ENCODE results near the gene SLC13A3.

DNA sequence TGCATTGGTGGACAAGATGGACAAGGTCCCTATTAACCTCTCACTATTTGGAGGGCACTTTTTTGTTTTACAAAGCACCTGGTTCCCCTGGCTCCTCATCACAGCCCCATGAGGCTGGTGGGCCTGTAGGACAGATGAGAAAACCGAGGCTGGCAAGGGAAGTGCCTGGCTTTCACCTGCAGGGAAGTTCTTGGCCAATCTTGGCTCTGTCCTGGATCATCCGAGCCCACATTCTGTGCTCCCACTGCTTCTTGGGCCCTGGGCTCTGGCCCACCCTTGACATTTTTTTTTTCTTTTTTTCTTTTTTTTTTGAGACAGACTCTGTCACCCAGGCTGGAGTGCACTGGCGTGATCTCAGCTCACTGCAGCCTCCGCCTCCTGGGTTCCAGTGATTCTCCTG, 14.7 kb downstream of the SLC13A3 start:
- TF ChIP-seq EZH2 (IDR thresholded peaks at IDR 0.05; ENCODE audit: borderline replicate concordance, low read length) = no peak
- TF ChIP-seq, protein P1, sequence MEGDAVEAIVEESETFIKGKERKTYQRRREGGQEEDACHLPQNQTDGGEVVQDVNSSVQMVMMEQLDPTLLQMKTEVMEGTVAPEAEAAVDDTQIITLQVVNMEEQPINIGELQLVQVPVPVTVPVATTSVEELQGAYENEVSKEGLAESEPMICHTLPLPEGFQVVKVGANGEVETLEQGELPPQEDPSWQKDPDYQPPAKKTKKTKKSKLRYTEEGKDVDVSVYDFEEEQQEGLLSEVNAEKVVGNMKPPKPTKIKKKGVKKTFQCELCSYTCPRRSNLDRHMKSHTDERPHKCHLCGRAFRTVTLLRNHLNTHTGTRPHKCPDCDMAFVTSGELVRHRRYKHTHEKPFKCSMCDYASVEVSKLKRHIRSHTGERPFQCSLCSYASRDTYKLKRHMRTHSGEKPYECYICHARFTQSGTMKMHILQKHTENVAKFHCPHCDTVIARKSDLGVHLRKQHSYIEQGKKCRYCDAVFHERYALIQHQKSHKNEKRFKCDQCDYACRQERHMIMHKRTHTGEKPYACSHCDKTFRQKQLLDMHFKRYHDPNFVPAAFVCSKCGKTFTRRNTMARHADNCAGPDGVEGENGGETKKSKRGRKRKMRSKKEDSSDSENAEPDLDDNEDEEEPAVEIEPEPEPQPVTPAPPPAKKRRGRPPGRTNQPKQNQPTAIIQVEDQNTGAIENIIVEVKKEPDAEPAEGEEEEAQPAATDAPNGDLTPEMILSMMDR (conservative IDR thresholded peaks at IDR 0.05 in 1 of 2, IDR thresholded peaks at IDR 0.05 in 1 of 2; ENCODE audit: extremely low read depth in 1 of 2, insufficient read depth in 1 of 2, low read depth in 1 of 2, low read length in 2 of 2) = no peak

Measured in mammary epithelial cell (primary cell).